OCI-LY1 (cell line): ENCODE data around the gene INSRR.

Source experiments
- H2AFZ ChIP-seq: fragments of 200-600 bp; sonication (generic), shearing (Covaris generic); 2 replicates; pipeline ENCODE4 v1.6.0; 2014; ENCODE audit warnings: antibody characterized with exemption, mild to moderate bottlenecking, low read length
- H3F3A ChIP-seq: fragments of 200-600 bp; sonication (generic), shearing (Covaris generic); 2 replicates; pipeline ENCODE4 v1.6.0; 2014; ENCODE audit warnings: mild to moderate bottlenecking, antibody characterized with exemption, low read length, moderate library complexity; ENCODE audit not compliant: insufficient read depth
- H3K27ac ChIP-seq: fragments of 200-600 bp; sonication (generic); 2 replicates; pipeline ENCODE4 v1.5.1; 2014; ENCODE audit warnings: low read length, mixed run types, mild to moderate bottlenecking, low read depth; ENCODE audit not compliant: poor library complexity, severe bottlenecking
- H3K27me3 ChIP-seq: fragments of 200-600 bp; sonication (generic); 2 replicates; pipeline ENCODE4 v1.6.0; 2014; ENCODE audit warnings: antibody characterized with exemption, mild to moderate bottlenecking, low read length, moderate library complexity; ENCODE audit not compliant: insufficient read depth
- H3K36me3 ChIP-seq: fragments of 200-600 bp; sonication (generic); 2 replicates; pipeline ENCODE4 v1.6.1; 2014; ENCODE audit warnings: mild to moderate bottlenecking, antibody characterized with exemption, low read length, moderate library complexity, mixed read lengths; ENCODE audit not compliant: insufficient read depth
- H3K4me1 ChIP-seq: fragments of 200-600 bp; sonication (generic); 2 replicates; pipeline ENCODE4 v1.5.1; 2014; ENCODE audit warnings: mild to moderate bottlenecking, low read length, moderate library complexity; ENCODE audit not compliant: insufficient read depth, severe bottlenecking
- H3K4me2 ChIP-seq: fragments of 200-600 bp; sonication (generic), shearing (Covaris generic); 2 replicates; pipeline ENCODE4 v1.6.1; 2014; ENCODE audit warnings: low read length
- H3K4me3 ChIP-seq: fragments of 200-600 bp; sonication (generic); 2 replicates; pipeline ENCODE4 v1.5.1; 2014; ENCODE audit warnings: low read length, low read depth, mild to moderate bottlenecking, mixed read lengths; ENCODE audit not compliant: poor library complexity, severe bottlenecking
- H3K79me2 ChIP-seq: fragments of 200-600 bp; shearing (Covaris generic); 2 replicates; pipeline ENCODE4 v1.6.1; 2016; ENCODE audit warnings: mixed run types, low read length, mixed read lengths; ENCODE audit not compliant: insufficient read depth
- H3K9ac ChIP-seq: fragments of 200-600 bp; sonication (generic), shearing (Covaris generic); 2 replicates; pipeline ENCODE4 v1.6.1; 2014; ENCODE audit warnings: mild to moderate bottlenecking, low read length, mixed read lengths
- H3K9me2 ChIP-seq: fragments of 200-600 bp; sonication (generic), shearing (Covaris generic); 2 replicates; pipeline ENCODE4 v1.6.1; 2014; ENCODE audit warnings: low read depth, mild to moderate bottlenecking, low read length, mixed read lengths
- H3K9me3 ChIP-seq: fragments of 200-600 bp; shearing (Covaris generic); 2 replicates; pipeline ENCODE4 v1.6.1; 2014; ENCODE audit warnings: low read length, mixed read lengths
- H4K20me1 ChIP-seq: fragments of 200-600 bp; sonication (generic), shearing (Covaris generic); 2 replicates; pipeline ENCODE4 v1.6.0; 2016; ENCODE audit warnings: mild to moderate bottlenecking, low read length; ENCODE audit not compliant: insufficient read depth
- EZH2 ChIP-seq: fragments of 200-600 bp; sonication (generic), shearing (Covaris generic); IDR thresholded peaks from 2 replicates; pipeline ENCODE4 v1.8.0; 2017; ENCODE audit warnings: borderline replicate concordance, mixed run types, mild to moderate bottlenecking, antibody characterized with exemption, low read length, moderate library complexity, mixed read lengths
- TF ChIP-seq, protein P1 (sequence below): fragments of 200-600 bp; sonication (generic), shearing (Covaris generic); IDR thresholded peaks from 2 replicates; pipeline ENCODE4 v1.5.1; 2017; ENCODE audit warnings: mild to moderate bottlenecking, antibody characterized with exemption, low read length, moderate library complexity, mixed read lengths

Gene INSRR

DNA sequence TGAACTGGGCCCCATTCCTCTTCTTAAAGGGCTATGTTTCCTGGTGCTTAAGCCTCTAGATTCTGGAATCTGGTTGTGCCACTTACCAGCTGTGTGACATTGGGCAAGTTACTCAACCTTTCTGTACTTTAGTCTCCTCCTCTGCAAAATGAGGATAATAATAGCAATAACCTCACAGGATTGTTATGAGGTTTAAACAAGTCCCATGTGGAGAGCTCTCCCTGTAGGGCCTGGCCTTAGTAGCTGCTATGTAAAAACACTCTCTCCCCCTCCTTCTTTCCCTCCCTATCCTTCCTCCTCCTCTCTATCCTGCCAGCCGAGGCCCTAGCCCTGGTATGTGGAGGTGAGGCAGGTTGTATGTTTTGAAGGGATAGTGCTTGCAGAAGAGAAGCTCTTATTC lies 26.4 kb upstream of the INSRR start:
- Histone ChIP-seq H3K9me3 (no peaks in the 10 kb centered on the region), H4K20me1 (no peaks in the 10 kb centered on the region), H3K79me2 (no peaks in the 10 kb centered on the region), H2AFZ (no peak overlapping the region), H3K4me1 (no peaks in the 10 kb centered on the region), H3K27me3 (0 out of 2 replicates have a peak, but pooled peaks cover 7% of the 10 kb centered on the region), H3F3A (no peaks in the 10 kb centered on the region), H3K36me3 (no peaks in the 10 kb centered on the region), H3K4me3 (no peak overlapping the region), H3K27ac (no peak overlapping the region), H3K4me2 (no peak overlapping the region), H3K9me2 (no peaks in the 10 kb centered on the region), H3K9ac (no peak overlapping the region)
- TF ChIP-seq, protein P1, sequence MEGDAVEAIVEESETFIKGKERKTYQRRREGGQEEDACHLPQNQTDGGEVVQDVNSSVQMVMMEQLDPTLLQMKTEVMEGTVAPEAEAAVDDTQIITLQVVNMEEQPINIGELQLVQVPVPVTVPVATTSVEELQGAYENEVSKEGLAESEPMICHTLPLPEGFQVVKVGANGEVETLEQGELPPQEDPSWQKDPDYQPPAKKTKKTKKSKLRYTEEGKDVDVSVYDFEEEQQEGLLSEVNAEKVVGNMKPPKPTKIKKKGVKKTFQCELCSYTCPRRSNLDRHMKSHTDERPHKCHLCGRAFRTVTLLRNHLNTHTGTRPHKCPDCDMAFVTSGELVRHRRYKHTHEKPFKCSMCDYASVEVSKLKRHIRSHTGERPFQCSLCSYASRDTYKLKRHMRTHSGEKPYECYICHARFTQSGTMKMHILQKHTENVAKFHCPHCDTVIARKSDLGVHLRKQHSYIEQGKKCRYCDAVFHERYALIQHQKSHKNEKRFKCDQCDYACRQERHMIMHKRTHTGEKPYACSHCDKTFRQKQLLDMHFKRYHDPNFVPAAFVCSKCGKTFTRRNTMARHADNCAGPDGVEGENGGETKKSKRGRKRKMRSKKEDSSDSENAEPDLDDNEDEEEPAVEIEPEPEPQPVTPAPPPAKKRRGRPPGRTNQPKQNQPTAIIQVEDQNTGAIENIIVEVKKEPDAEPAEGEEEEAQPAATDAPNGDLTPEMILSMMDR: no peak
- no peak for TF ChIP-seq EZH2

DNA sequence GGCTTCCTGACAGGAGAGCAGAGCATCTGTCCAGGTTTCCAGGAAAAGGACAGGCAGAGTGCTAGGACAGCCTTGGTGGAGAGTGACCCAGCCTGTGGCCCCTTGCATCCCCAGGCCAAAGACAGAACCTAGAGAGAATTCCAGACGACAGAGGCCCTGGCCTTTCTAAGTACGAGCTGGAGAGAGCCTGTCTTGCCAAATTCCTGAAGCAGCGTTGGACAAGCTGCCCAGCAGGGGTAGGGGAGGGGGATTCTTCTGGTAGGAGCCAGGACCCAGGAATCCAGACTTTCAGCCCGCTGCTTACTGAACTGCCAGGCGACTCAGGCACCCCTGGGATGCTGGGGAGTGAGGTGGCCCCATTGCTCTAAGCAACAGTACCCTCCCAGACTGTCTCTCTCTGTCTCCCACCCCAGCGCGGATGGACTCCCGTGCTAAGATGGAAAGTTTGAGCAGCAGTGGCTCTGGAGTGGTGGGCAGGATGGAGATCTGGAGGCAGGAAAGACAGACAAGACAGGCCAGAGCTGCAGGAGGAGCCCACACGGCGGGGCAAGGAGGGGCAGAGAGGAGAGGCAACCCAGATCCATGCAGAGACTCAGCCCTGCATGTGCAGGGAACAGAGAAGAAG lies 25.8 kb upstream of the INSRR start:
- Histone ChIP-seq H3F3A (no peaks in the 10 kb centered on the region), H3K4me3 (no peak overlapping the region), H3K9me2 (no peaks in the 10 kb centered on the region), H3K79me2 (no peaks in the 10 kb centered on the region), H3K27ac (no peak overlapping the region), H4K20me1 (no peaks in the 10 kb centered on the region), H3K9me3 (no peaks in the 10 kb centered on the region), H2AFZ (no peak overlapping the region), H3K4me2 (no peak overlapping the region), H3K9ac (no peak overlapping the region), H3K4me1 (no peaks in the 10 kb centered on the region), H3K36me3 (no peaks in the 10 kb centered on the region), H3K27me3 (0 out of 2 replicates have a peak, but pooled peaks cover 7% of the 10 kb centered on the region)
- no peak for TF ChIP-seq EZH2
- TF ChIP-seq, protein P1: no peak

DNA sequence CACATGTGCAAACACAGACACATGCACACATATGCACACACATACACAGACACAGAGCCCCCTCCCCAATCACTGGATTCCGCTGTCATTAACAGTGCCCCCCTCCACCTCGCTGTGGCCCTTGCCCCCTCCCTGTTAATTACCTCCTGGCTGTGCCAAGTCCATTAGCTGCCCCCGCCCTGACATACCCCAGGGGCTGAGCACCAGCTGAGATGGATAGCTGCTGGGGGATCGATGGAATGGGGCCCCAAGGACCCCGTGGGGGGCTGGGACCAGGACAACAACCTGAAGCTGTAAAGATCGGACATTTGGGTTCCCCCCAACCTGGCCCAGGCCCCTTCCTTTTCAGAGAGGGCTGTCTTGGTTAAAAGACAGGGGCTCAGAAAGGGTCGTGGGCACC lies 25.0 kb upstream of the INSRR start:
- no peaks in the 10 kb centered on the region for H3K4me1 ChIP-seq
- H3K36me3 ChIP-seq: no peaks in the 10 kb centered on the region
- no peak overlapping the region for H3K9ac ChIP-seq
- H3K79me2 ChIP-seq: no peaks in the 10 kb centered on the region
- 0 out of 2 replicates have a peak, but pooled peaks cover 7% of the 10 kb centered on the region for H3K27me3 ChIP-seq
- H3K27ac ChIP-seq: no peak overlapping the region
- H4K20me1 ChIP-seq: no peaks in the 10 kb centered on the region
- no peaks in the 10 kb centered on the region for H3K9me3 ChIP-seq
- H3F3A ChIP-seq: no peaks in the 10 kb centered on the region
- H3K4me3 ChIP-seq: no peak overlapping the region
- no peak overlapping the region for H2AFZ ChIP-seq
- no peak for TF ChIP-seq EZH2
- TF ChIP-seq, protein P1: no peak
- H3K9me2 ChIP-seq: no peaks in the 10 kb centered on the region
- H3K4me2 ChIP-seq: no peak overlapping the region
